Activated CD8-positive, alpha-beta T cell treated with anti-CD3 and anti-CD28 coated beads for 36 hours (primary cell): ENCODE measurements around the gene CTSO. TPM values are rescaled to one million over a fixed set of nuclear protein-coding genes. Genes with fewer than 3 reads are reported as not detected.

Experiments
- ATAC-seq: fragments of 200-7000 bp; cut with Tn5 transposase; one replicate; pipeline ENCODE4 v1.10.0; 2021; ENCODE audit warnings: mild to moderate bottlenecking, moderate library complexity
- CTCF ChIA-PET: fragments of 350-600 bp; sonication (Branson Sonifier 250); formaldehyde crosslinking; loops from one replicate; lab custom pipeline; 2021; ENCODE audit warnings: antibody characterized with exemption; lab: Charles Lee
- POLR2A ChIA-PET: fragments of 350-600 bp; sonication (Branson Sonifier 250); formaldehyde crosslinking; loops from one replicate; lab custom pipeline; 2021; ENCODE audit warnings: antibody characterized with exemption; lab: Charles Lee
- DNase-seq: peaks from one replicate; pipeline ENCODE4 v3.0.0-alpha.2; 2020
- H3K27ac Mint-ChIP-seq: one replicate; pipeline ENCODE4 v1.8.0; 2021; ENCODE audit warnings: mild to moderate bottlenecking, mixed read lengths
- H3K27me3 Mint-ChIP-seq: one replicate; pipeline ENCODE4 v1.8.0; 2021; ENCODE audit warnings: mixed read lengths
- H3K36me3 Mint-ChIP-seq: one replicate; pipeline ENCODE4 v1.8.0; 2021; ENCODE audit warnings: low read depth, mixed read lengths
- H3K4me1 Mint-ChIP-seq: one replicate; pipeline ENCODE4 v1.8.0; 2021; ENCODE audit warnings: low read depth, mixed read lengths
- H3K4me3 Mint-ChIP-seq: one replicate; pipeline ENCODE4 v1.8.0; 2021; ENCODE audit warnings: mild to moderate bottlenecking, moderate library complexity, mixed read lengths
- H3K9me3 Mint-ChIP-seq: one replicate; pipeline ENCODE4 v1.8.0; 2021; ENCODE audit warnings: mixed read lengths
- intact Hi-C: fragments of 100-400 bp; cut with micrococcal nuclease; formaldehyde crosslinking; loops from one replicate; pipeline ENCODE4 v1.10.0; 2022
- total RNA-seq, 2 experiments: library from RNA; stranded (reverse); gene quantifications; one replicate each; pipeline ENCODE4 v1.2.3, GENCODE V29; 2021
- TF ChIP-seq, protein P1 (sequence below): fragments of 200-600 bp; IDR thresholded peaks from one replicate; pipeline ENCODE4 v1.8.0; 2022; ENCODE audit warnings: antibody characterized with exemption, mild to moderate bottlenecking

Gene CTSO
- total RNA-seq, 2 experiments from 2014 or later, result 3.4 to 3.7 TPM

DNA sequence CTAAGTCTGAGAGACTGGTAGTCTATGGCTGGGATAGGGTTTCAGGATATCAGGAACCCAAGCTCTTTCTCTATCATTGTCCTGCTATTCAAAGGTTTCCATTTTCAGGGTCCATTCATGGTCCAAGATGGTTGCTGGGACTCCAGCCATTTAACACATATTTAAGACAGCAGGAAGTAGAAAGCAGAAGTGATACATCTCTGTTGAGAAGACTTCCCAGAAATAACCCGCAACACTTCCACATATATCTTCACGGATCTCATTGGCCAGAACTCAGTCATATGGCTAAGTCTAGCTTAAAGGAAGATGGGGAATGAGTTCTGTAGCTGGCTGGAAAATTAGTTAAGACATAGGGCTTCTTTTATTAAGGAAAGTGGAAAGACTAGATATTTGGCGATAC, 23.8 kb downstream of the CTSO start:
- ChIA-PET POLR2A (no interaction called here), CTCF (interaction anchor here (1.4 kb wide), 1 partner anchor 24 kb away, joined by 5 read pairs; the partner anchor contains the start of gene CTSO)
- intact Hi-C loops, result no loop called here
- no peaks in the 10 kb centered on the region for H3K9me3 Mint-ChIP-seq
- DNase-seq, result no peak
- no peaks in the 10 kb centered on the region for H3K4me1 Mint-ChIP-seq
- no peaks in the 10 kb centered on the region for H3K27me3 Mint-ChIP-seq
- peaks cover 22% of the 10 kb centered on the region for H3K36me3 Mint-ChIP-seq
- TF ChIP-seq, protein P1, sequence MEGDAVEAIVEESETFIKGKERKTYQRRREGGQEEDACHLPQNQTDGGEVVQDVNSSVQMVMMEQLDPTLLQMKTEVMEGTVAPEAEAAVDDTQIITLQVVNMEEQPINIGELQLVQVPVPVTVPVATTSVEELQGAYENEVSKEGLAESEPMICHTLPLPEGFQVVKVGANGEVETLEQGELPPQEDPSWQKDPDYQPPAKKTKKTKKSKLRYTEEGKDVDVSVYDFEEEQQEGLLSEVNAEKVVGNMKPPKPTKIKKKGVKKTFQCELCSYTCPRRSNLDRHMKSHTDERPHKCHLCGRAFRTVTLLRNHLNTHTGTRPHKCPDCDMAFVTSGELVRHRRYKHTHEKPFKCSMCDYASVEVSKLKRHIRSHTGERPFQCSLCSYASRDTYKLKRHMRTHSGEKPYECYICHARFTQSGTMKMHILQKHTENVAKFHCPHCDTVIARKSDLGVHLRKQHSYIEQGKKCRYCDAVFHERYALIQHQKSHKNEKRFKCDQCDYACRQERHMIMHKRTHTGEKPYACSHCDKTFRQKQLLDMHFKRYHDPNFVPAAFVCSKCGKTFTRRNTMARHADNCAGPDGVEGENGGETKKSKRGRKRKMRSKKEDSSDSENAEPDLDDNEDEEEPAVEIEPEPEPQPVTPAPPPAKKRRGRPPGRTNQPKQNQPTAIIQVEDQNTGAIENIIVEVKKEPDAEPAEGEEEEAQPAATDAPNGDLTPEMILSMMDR, result no peak
- no peak overlapping the region for H3K4me3 Mint-ChIP-seq
- no peak overlapping the region for H3K27ac Mint-ChIP-seq
- no peak for ATAC-seq

DNA sequence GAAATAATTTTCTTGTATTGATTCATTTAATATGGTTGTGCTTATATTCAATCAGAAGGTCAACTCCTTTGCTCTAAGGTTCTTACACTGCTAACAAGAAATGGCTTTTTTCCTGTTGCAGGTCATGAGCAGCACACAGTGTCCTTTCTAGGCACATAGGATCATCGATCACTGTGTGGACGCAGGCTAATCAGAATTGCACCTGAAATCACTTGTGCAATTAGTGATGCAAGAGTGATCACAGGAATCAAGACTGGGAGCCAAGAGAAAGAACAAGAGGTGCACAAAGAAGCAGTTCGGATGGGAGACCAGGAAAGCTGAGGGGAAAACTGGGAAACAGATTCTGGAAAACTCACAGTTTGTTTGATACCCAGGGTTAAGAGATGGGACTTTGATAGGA, 29.0 kb downstream of the CTSO start:
- CTCF ChIA-PET, result no interaction called here
- intact Hi-C loops, result no loop called here
- no peaks in the 10 kb centered on the region for H3K4me1 Mint-ChIP-seq

DNA sequence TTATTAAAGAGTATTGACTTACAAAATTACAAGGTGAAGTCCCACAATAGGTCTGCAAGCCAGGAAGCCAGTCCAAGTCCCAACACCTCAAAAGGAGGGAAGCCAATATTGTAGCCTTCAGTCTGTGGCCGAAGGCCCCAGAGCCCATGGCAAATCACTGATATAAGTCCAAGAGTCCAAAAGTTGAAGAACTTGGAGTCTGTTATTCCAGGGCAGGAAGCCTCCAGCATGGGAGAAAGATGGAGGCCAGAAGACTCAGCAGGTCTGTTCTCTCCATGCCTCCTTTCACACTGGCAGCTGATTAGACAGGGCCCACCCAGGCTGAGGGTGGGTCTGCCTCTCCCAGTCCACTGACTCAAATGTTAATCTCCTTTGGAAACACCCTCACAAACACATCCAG, 32.1 kb downstream of the CTSO start:
- TF ChIP-seq, protein P1, result no peak

More for the DNA sequence above, 29.0 kb downstream of the CTSO start:
- POLR2A ChIA-PET, result no interaction called here
- DNase-seq (no peak), ATAC-seq (no peak)
- Mint-ChIP-seq H3K36me3 (peaks cover 10% of the 10 kb centered on the region), H3K27ac (no peak overlapping the region), H3K9me3 (no peaks in the 10 kb centered on the region), H3K4me3 (no peak overlapping the region), H3K27me3 (no peaks in the 10 kb centered on the region)
- TF ChIP-seq, protein P1, result no peak

DNA sequence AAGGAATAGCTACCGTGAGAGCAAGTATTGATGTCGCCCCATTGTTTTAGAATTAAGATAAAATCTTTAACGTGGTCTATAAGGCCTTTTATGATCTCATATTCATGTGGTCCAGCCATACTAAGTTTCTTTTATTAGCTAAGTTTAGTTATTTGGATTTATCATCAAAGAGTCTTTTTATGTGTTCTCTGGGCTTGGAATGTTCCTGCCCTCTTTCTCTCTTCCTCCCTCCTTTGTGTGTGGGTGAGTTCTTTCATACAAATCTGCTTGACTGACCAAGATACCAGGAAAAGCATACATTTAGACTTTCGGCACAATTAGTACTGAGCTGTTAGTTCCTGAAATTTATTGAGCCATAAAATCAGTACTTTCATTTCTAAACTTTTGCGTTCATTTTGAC, 38.9 kb downstream of the CTSO start:
- intact Hi-C loops, result no loop called here
- no peaks in the 10 kb centered on the region for H3K9me3 Mint-ChIP-seq
- no peak overlapping the region for H3K4me3 Mint-ChIP-seq
- no peak for DNase-seq
- H3K27ac Mint-ChIP-seq, result no peak overlapping the region
- CTCF ChIA-PET, result interaction anchor here (1.2 kb wide), 1 partner anchor 38 kb away, joined by 7 read pairs; the partner anchor contains the start of gene CTSO
- POLR2A ChIA-PET, result no interaction called here
- H3K4me1 Mint-ChIP-seq, result peaks cover 9% of the 10 kb centered on the region
- ATAC-seq, result no peak
- H3K27me3 Mint-ChIP-seq, result peaks cover 7% of the 10 kb centered on the region
- TF ChIP-seq, protein P1, result no peak
- H3K36me3 Mint-ChIP-seq, result no peaks in the 10 kb centered on the region

More for the DNA sequence above, 32.1 kb downstream of the CTSO start:
- no peak overlapping the region for H3K27ac Mint-ChIP-seq
- CTCF ChIA-PET, result no interaction called here
- H3K4me3 Mint-ChIP-seq, result no peak overlapping the region
- DNase-seq, result no peak
- no peaks in the 10 kb centered on the region for H3K9me3 Mint-ChIP-seq
- ATAC-seq, result no peak
- peaks cover 2% of the 10 kb centered on the region for H3K36me3 Mint-ChIP-seq
- intact Hi-C loops, result no loop called here
- POLR2A ChIA-PET, result no interaction called here
- no peaks in the 10 kb centered on the region for H3K4me1 Mint-ChIP-seq
- H3K27me3 Mint-ChIP-seq, result peaks cover 2% of the 10 kb centered on the region

DNA sequence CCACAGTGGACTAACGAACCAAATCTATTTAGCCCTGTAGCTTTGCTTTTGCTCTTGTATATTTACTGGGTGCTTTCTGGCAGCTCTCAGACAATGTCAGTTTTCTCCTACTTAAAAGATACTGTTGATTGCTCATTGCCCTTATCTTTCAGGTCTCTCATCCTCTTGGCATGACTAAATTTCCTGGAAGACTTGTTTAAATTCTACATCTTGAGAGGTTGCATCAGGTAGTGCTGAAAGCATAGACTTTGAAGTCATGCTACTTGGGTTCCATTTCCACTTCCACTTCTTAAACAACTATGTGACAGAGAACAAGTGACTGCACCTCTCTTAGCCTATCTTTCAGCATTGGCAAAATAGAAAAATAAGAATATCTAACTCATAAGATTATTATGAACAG, 41.8 kb downstream of the CTSO start:
- ATAC-seq, result peak; percentile 83
- CTCF ChIA-PET, result interaction anchor here (0.9 kb wide), 1 partner anchor 11 kb away, joined by 3 read pairs; no protein-coding TSS in a partner anchor
- Mint-ChIP-seq H3K27ac (peak overlapping the region; percentile 19), H3K4me1 (peaks cover 15% of the 10 kb centered on the region), H3K36me3 (no peaks in the 10 kb centered on the region), H3K4me3 (no peak overlapping the region), H3K9me3 (no peaks in the 10 kb centered on the region), H3K27me3 (peaks cover 11% of the 10 kb centered on the region)
- TF ChIP-seq, protein P1, result no peak
- POLR2A ChIA-PET, result no interaction called here
- intact Hi-C loops, result no loop called here
- no peak for DNase-seq
